NCI-H524 (cell line): ENCODE data around the gene FLG.
"Not testable (repeated sequence)": the region's sequence is repeated elsewhere in the genome, so short reads cannot be mapped to it uniquely, and the experiment has no call there.

ENCODE experiments used
- DNase-seq, 2 experiments: peaks; one replicate each; lab custom pipeline; 2025; lab: John Stamatoyannopoulos, UW

The FLG gene

GRCh38 chr1:152325111-152325510, at the start of gene FLG:
FLG (minus strand) TSS chr1:152325239; CDS start chr1:152315456, 9,783 bp downstream.
- DNase-seq: no peak

DNA sequence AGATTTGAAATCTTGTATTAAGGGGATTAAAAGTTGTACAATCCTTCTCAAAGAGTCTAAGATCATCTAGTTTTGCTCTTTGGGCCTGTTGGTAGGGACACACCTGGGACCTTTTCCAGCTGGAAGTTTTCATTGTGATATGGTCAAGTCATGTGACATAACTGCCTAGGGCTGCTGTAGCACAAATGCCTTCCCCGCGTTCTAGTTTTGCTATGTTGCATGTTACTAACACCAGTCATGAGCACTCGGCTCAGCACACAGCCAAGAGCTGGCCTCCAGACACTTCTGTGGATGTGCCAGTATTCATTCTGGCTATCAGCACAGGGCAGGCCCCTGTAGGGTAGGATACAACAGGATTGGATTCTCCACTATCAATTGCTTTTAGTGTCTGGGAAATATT, 49.4 kb upstream of the FLG start:
- DNase-seq: no peak

GRCh38 chr1:152372672-152373071, 47.6 kb upstream of the FLG start:
- DNase-seq: no peak

DNA sequence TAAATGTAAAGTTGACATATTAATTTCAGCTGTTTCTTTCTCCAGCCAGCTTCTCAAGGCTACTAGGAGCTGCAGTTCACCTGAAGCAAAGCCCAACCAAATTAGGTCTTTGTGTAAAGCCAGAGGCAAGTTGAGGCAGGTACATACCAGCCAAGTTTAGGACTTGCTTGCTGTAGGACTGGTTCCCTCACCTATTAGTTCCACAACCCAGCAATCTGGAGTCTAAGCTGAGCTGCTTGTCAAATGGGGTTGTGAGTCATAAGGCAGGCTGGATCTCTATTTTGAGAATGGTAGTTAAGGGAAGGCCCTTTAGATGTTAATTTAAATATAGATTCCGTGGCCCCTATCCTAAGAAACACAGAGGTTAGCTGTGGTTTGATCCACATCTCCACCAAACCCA, 42.4 kb upstream of the FLG start:
- no peak for DNase-seq

- DNase-seq: no peak
Measured at GRCh38 chr1:152359906-152360305, 34.9 kb upstream of the FLG start, which contains the start of gene FLG2. FLG2 (minus strand) TSS chr1:152360006; CDS start chr1:152358884, 1,122 bp downstream.

- DNase-seq: no peak
Measured at GRCh38 chr1:152356736-152357135, 31.7 kb upstream of the FLG start.

GRCh38 chr1:152349611-152350010, 24.6 kb upstream of the FLG start:
- DNase-seq: no peak

- no peak for DNase-seq
Measured at GRCh38 chr1:152348447-152348846, 23.4 kb upstream of the FLG start.

- peak; percentile 20 to 49 for DNase-seq
Measured at GRCh38 chr1:152347116-152347728, 22.2 kb upstream of the FLG start.

DNA sequence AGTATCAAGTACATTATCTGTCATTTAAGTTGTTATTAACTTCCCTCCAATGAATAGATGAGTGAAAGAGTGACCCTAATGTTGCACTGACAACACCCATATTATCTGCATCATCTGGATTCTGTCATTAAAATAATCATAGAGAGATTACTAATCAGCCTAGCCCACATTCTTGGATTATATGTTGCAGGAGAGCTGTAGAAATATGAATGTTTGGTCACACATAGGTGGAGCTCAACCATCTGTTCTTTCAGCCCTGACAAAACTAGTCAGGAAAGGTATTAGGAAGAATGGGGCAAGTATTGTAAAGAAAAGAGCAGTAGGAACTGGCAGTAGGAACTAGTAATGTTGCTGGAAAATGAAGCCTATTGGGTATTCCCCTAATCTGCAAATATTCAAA, 19.4 kb upstream of the FLG start:
- peak in 1 of 2 experiments; percentile 1 for DNase-seq

DNA sequence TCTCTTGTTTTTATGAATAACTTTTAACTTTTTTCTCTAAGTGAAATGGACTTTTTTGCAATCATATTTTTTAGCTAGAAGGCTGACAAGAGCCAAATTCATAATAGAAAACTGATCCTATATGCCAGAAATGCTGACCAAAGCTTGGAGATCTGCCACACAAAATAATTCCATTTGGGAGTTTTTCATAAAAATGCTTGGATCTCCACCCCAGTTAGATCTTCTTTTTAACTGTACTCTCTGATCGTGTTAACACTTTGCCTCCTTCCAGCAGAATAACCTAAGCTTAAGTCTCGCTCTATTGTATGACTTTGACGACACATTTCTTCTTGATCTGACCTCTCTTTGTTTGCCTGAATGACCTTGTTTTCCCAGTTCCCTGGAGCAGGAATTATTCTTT, 18.0 kb upstream of the FLG start:
- DNase-seq: no peak

DNA sequence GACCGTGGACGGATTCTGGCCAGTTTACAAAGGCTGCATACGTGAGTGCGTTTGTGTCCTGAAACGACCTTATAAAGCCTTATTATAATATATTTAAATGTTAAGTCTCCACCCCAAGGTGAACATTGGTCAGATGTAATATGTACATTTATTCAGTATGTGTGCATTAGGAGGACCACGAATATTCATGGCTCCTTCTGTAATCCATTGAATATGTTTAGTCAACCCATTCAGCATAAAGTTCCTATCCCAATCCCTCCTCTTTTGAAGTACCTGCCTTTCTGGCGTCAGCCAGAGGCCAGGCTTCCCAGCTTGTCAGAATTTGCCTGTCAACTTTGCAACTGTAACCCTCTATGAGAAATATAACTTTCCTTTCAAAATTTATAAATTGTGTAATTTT, 10.4 kb upstream of the FLG start:
- no peak for DNase-seq

DNA sequence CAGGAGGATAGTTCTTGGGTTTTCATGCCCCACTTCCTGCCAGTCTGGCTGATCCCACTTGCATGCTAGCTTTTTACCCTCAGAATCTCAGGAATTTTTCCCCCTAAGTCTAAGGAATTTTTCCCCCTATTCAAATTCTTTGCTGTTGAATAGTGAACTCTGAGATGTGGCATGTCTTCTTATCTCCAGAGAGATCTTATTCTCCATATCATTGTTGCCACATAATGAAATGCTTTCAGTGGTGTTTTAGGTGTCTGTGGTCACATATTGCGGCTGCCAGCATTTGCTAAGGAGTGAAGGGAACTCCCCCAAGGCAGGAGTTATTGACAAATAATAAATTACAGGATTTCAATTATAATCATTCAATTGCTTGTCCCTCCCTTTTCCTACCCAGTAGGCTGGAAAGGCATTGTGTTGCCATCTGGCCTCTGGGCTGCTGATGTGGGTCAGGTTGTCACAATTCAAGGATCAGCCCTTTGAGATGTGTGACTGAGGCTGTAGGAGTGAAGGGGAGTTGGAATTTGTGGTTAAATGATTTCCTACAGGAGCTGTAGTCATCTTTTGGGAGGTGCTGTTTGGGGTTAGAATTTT, 3.9 kb upstream of the FLG start:
- DNase-seq: no peak

DNA sequence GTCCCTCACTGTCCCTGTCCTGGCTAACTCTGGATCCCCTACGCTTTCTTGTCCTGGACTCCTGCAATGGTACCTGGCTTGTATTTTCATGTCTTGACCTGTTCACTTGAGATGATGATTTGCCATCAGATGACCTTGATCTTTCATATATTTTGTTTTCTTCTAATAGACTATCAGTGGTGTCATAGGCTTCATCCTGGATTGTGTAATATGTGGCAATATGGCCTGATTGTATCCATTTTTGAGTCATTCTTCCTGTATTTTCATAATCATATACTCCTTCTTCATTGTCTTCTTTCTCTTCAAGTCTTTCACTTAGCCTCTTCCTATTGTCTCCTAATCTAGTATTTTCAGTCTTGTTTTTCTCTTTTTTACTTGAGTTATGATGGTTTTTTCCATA, 11.1 kb downstream of the FLG start:
- no peak for DNase-seq

DNA sequence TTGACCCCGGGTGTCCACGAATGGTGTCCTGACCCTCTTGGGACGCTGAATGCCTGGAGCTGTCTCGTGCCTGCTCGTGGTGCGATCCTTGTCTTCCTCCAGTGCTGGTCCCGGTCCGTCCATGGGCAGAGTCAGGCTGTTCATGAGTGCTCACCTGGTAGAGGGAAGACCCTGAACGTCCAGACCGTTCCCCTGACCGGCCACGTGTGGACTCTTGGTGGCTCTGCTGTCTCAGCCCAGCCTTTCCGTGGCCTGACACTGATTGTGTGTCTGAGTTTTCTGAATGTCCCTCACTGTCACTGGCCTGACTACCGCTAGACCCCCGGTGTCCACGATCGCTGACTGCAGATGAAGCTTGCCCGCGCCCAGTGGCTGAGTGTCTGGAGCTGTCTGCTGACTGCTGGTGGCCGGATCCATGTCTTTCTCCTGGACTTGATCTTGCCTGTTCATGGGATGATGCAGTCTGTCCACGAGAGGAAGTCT, 11.7 kb downstream of the FLG start:
- DNase-seq: no peak

DNA sequence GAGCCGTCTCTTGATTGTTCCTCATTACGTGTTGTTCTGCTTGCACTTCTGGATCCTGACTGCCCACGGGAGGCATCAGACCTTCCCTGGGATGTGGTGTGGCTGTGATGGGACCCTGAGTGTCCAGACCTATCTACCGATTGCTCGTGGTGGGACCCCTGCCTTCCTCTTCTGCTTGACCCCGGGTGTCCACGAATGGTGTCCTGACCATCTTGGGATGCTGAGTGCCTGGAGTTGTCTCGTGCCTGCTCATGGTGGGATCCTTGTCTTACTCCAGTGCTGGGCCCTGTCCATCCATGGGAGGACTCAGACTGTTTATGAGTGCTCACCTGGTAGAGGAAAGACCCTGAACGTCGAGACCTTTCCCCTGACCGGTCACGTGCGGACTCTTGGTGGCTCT, 12.9 kb downstream of the FLG start:
- DNase-seq: not testable (repeated sequence)

- DNase-seq: no peak
Measured at GRCh38 chr1:152309955-152310354, 15.1 kb downstream of the FLG start.

DNA sequence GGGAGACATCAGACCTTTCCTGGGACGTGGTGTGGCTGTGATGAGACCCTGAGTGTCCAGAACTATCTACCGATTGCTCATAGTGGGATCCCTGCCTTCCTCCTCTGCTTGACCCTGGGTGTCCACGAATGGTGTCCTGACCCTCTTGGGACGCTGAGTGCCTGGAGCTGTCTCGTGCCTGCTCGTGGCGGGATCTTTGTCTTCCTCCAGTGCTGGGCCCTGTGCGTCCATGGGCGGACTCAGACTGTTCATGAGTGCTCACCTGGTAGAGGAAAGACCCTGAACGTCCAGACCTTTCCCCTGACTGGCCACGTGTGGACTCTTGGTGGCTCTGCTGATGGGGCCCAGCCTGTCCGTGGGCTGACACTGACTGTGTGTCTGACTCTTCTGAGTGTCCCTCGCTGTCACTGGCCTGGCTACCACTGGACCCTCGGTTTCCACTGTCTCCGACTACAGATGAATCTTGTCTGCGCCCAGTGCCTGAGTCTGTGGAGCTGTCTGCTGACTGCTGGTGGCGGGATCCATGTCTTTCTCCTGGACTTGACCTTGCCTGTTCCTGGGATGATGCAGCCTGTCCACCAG, 15.6 kb downstream of the FLG start:
- not testable (repeated sequence) for DNase-seq

- not testable (repeated sequence) for DNase-seq
Measured at GRCh38 chr1:152308758-152309157, 16.3 kb downstream of the FLG start.

GRCh38 chr1:152307970-152308369, 17.1 kb downstream of the FLG start:
- not testable (repeated sequence) for DNase-seq

GRCh38 chr1:152306123-152306522, 18.9 kb downstream of the FLG start:
- not testable (repeated sequence) for DNase-seq

GRCh38 chr1:152304773-152305172, 20.3 kb downstream of the FLG start:
- not testable (repeated sequence) for DNase-seq

DNA sequence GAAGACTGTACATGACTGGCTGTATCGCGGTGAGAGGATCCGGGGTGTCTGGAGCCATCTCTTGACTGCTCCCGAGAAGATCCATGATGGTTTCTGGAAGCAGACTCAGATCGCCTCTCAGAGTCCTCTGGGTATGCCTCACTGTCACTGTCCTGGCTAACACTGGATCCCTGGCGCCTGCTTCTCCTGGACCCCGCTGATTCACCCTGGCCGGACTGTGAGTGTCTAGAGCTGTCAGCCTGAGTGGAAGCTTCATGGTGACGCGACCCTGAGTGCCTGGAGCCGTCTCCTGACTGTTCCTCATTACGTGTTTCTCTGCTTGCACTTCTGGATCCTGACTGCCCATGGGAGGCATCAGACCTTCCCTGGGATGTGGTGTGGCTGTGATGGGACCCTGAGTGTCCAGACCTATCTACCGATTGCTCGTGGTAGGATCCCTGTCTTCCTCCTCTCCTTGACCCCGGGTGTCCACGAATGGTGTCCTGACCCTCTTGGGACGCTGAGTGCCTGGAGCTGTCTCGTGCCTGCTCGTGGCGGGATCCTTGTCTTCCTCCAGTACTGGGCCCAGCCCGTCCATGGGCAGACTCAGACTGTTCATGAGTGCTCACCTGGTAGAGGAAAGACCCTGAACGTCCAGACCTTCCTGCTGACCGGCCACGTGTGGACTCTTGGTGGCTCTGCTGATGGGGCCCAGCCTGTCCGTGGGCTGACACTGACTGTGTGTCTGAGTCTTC, 21.7 kb downstream of the FLG start:
- DNase-seq: not testable (repeated sequence)
